PC-9 (cell line): Measurements from ENCODE around the gene RPTOR. TPM values are rescaled to one million over a fixed set of nuclear protein-coding genes. Genes with fewer than 3 reads are reported as not detected.

Experiments used
- BruUV-seq: library from RNA; stranded (reverse); fragments of 400-500 nt; replicated peaks from 2 replicates; lab custom pipeline; 2021; lab: Mats Ljungman, UMichigan
- CTCF ChIA-PET: fragments of 300-600 bp; sonication (Branson Sonifier 250); formaldehyde crosslinking; loops from one replicate; lab custom pipeline; 2022; ENCODE audit warnings: antibody characterized with exemption; lab: Charles Lee
- POLR2A ChIA-PET: fragments of 300-600 bp; sonication (Branson Sonifier 250); formaldehyde crosslinking; loops from one replicate; lab custom pipeline; 2022; ENCODE audit warnings: antibody characterized with exemption; ENCODE audit not compliant: unreplicated experiment; lab: Charles Lee
- DNase-seq, 2 experiments: peaks; one replicate each; pipeline versions ENCODE4 v3.0.0 to v3.0.0-alpha.2; 2015 to 2022; ENCODE audit warnings: mixed read lengths in 1 of 2
- H2AFZ ChIP-seq: fragments of 200-600 bp; sonication (generic); 2 replicates; pipeline ENCODE4 v1.8.1; 2017; ENCODE audit warnings: antibody characterized with exemption
- H3F3A ChIP-seq: fragments of 200-600 bp; sonication (generic); 2 replicates; pipeline ENCODE4 v1.8.1; 2017; ENCODE audit warnings: antibody characterized with exemption, mild to moderate bottlenecking, low read depth; ENCODE audit not compliant: insufficient read depth
- H3K27ac ChIP-seq: fragments of 200-600 bp; sonication (generic); 2 replicates; pipeline ENCODE4 v1.6.1; 2016; ENCODE audit warnings: mixed run types
- H3K27me3 ChIP-seq: fragments of 200-600 bp; sonication (generic); 2 replicates; pipeline ENCODE4 v1.6.1; 2016; ENCODE audit warnings: low read depth, mixed run types; ENCODE audit not compliant: insufficient read depth
- H3K36me3 ChIP-seq: fragments of 200-600 bp; sonication (generic); 2 replicates; pipeline ENCODE4 v1.6.1; 2016; ENCODE audit warnings: low read depth, mixed run types
- H3K4me1 ChIP-seq: fragments of 200-600 bp; sonication (generic); replicated peaks from 2 replicates; pipeline ENCODE4 v1.6.1; 2016; ENCODE audit warnings: mixed run types; ENCODE audit not compliant: insufficient read depth
- H3K4me2 ChIP-seq: fragments of 200-600 bp; sonication (generic); 2 replicates; pipeline ENCODE4 v1.6.1; 2017; ENCODE audit warnings: mixed run types
- H3K4me3 ChIP-seq: fragments of 200-600 bp; sonication (generic); 2 replicates; pipeline ENCODE4 v1.6.1; 2016; ENCODE audit warnings: mixed run types
- H3K79me2 ChIP-seq: fragments of 200-600 bp; sonication (generic); 2 replicates; pipeline ENCODE4 v1.6.1; 2017; ENCODE audit warnings: low read depth, mixed run types
- H3K9me2 ChIP-seq: fragments of 200-600 bp; sonication (generic); 2 replicates; pipeline ENCODE4 v1.8.1; 2017; ENCODE audit warnings: mild to moderate bottlenecking; ENCODE audit not compliant: insufficient read depth
- H3K9me3 ChIP-seq: fragments of 200-600 bp; sonication (generic); 2 replicates; pipeline ENCODE4 v1.8.1; 2016; ENCODE audit warnings: low read depth; ENCODE audit not compliant: insufficient read depth
- H4K20me1 ChIP-seq: fragments of 200-600 bp; sonication (generic); 2 replicates; pipeline ENCODE4 v1.8.1; 2017; ENCODE audit not compliant: insufficient read depth
- CTCF ChIP-seq: fragments of 200-600 bp; sonication (generic); conservative IDR thresholded peaks from 2 replicates; pipeline ENCODE4 v1.6.1; 2017; ENCODE audit warnings: mixed run types, antibody characterized with exemption, mild to moderate bottlenecking, moderate library complexity
- EZH2 ChIP-seq: fragments of 200-600 bp; sonication (generic); IDR thresholded peaks from 2 replicates; pipeline ENCODE4 v1.8.0; 2017; ENCODE audit warnings: antibody characterized with exemption, low read depth
- intact Hi-C: fragments of 100-400 bp; cut with micrococcal nuclease; formaldehyde crosslinking; loops from one replicate; pipeline ENCODE4 v1.10.0; 2022; ENCODE audit not compliant: unreplicated experiment
- total RNA-seq: library from RNA; stranded (reverse); gene quantifications from 2 replicates; pipeline ENCODE4 v1.2.3, GENCODE V29; 2021

Gene RPTOR
- total RNA-seq, 1 experiment from 2014 or later = 50.8 TPM

DNA sequence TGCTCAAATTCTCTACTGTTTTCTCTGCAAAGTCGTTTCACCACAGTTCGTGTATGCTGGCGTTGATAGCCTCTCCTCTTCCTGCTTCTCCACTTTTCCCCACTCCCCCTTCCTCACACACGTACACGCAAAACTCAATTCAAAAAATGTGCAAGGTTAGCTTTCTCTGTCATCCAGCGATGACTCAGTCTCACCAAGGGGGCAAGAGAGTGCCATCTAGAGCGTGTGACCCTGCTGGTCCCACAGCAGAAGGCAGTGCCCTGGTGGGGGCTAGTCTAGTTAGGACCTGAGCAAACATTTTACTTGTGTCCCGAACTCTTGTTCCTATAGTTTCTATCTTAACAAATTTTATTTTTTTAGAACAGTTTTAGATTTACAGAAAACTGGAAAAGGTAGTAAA, 325.8 kb downstream of the RPTOR start:
- H4K20me1 ChIP-seq = no peaks in the 10 kb centered on the region; the same call in 1 of the 2 replicates
- no peaks in the 10 kb centered on the region for H3K9me2 ChIP-seq
- H3K9me3 ChIP-seq = no peaks in the 10 kb centered on the region
- H3K27me3 ChIP-seq = no peaks in the 10 kb centered on the region
- H3K27ac ChIP-seq = no peak overlapping the region
- DNase-seq = no peak
- no peak for TF ChIP-seq CTCF
- TF ChIP-seq EZH2 = no peak
- no peak overlapping the region for H2AFZ ChIP-seq
- no peak overlapping the region for H3K4me2 ChIP-seq
- no peak overlapping the region for H3K4me3 ChIP-seq
- H3K36me3 ChIP-seq = no peaks in the 10 kb centered on the region
- POLR2A ChIA-PET = no interaction called here
- H3K79me2 ChIP-seq = no peaks in the 10 kb centered on the region
- intact Hi-C loops = no loop called here
- H3K4me1 ChIP-seq = no peaks in the 10 kb centered on the region
- no TSS peak for BruUV-seq
- no peaks in the 10 kb centered on the region for H3F3A ChIP-seq
- CTCF ChIA-PET = no interaction called here

GRCh38 chr17:80871341-80871740, 326.7 kb downstream of the RPTOR start:
- Histone ChIP-seq H3K4me3 (no peak overlapping the region), H3K27ac (no peak overlapping the region), H3K4me2 (no peak overlapping the region), H2AFZ (no peak overlapping the region), H3K4me1 (no peaks in the 10 kb centered on the region), H3K27me3 (no peaks in the 10 kb centered on the region), H3K79me2 (no peaks in the 10 kb centered on the region), H3K9me2 (no peaks in the 10 kb centered on the region), H4K20me1 (no peaks in the 10 kb centered on the region; the same call in 1 of the 2 replicates), H3K36me3 (no peaks in the 10 kb centered on the region), H3F3A (no peaks in the 10 kb centered on the region), H3K9me3 (no peaks in the 10 kb centered on the region)
- no peak for DNase-seq
- TF ChIP-seq EZH2 (no peak), CTCF (no peak)
- POLR2A ChIA-PET = no interaction called here
- BruUV-seq = no TSS peak
- intact Hi-C loops = no loop called here
- CTCF ChIA-PET = interaction anchor here (0.6 kb wide), 1 partner anchor 17 kb away, joined by 4 read pairs; no protein-coding TSS in a partner anchor

DNA sequence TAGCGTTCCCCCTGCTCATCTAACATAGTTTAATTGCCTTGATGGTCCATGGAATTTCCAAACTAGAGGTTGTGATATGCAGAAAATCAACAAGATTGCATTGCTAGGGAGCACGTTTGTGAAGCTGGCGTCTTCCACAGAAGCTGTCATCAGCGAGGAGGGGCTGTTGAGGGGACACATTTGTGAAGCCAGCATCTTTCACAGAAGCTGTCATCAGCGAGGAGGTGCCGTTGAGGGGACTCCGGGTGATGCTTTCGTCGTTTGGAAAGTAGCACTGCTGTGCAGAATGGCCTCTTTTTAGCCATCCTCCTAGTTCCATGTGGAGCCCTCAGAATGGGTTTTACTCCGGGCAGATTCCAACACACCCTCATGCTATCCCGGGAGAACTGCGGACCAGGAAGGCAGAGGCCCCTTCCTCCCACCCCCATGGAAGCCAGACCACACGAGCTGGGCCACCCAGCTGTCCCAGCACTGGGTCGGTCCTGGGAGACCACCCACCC, 327.4 kb downstream of the RPTOR start:
- Histone ChIP-seq H3K4me2 (no peak overlapping the region), H3K79me2 (no peaks in the 10 kb centered on the region), H3K9me2 (no peaks in the 10 kb centered on the region), H4K20me1 (no peaks in the 10 kb centered on the region), H3K27me3 (no peaks in the 10 kb centered on the region), H3K27ac (no peak overlapping the region), H3K4me1 (no peaks in the 10 kb centered on the region), H3K4me3 (no peak overlapping the region), H3K36me3 (no peaks in the 10 kb centered on the region), H3F3A (no peaks in the 10 kb centered on the region), H3K9me3 (no peaks in the 10 kb centered on the region), H2AFZ (no peak overlapping the region)
- intact Hi-C loops = no loop called here
- TF ChIP-seq EZH2 = no peak
- no peak for TF ChIP-seq CTCF
- DNase-seq = no peak
- BruUV-seq = no TSS peak
- POLR2A ChIA-PET = no interaction called here
- CTCF ChIA-PET = interaction anchor here (0.6 kb wide), 1 partner anchor 17 kb away, joined by 4 read pairs; no protein-coding TSS in a partner anchor
